ENCODE measurements around the gene ZNF169. TPM values are rescaled to one million over a fixed set of nuclear protein-coding genes. Genes with fewer than 3 reads are reported as not detected.
"Not testable (repeated sequence)": the region's sequence is repeated elsewhere in the genome, so short reads cannot be mapped to it uniquely, and the experiment has no call there.

ZNF169 gene
- total and polyA plus RNA-seq, 2 donors (not counting 1 experiment from before 2014, with no cell fraction given): 1.8 to 3.5 TPM

DNA sequence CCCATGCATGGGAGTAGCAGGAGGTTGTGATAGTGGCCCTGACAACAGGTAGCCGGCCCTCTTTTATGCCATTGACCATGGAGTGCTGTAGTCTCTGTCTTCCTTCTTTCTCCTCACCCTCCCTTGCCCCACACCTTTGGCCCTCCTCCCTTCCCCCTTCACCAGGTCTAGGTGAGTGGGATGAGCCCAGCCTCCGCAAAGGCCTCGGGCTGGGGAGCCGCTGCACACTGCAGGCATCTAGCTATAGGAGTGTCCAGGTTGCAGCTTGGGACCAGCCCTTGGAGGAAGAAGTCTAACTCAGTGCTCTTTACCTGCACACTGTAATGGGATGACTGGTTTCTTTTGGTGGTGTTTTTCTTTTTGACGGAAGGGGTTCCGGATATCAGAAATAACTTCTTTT is 81.7 kb downstream of the ZNF169 start:
- not testable (repeated sequence) for H3K27me3 ChIP-seq (ENCODE audit: control insufficient read depth, insufficient read depth, low read length); H4K20me1 ChIP-seq (ENCODE audit: control insufficient read depth, extremely low read depth, insufficient read depth, low read length); H3K4me2 ChIP-seq (ENCODE audit: extremely low read depth, insufficient read depth, low read length); H3K27ac ChIP-seq (ENCODE audit: insufficient read depth, low read length); H3K79me2 ChIP-seq (ENCODE audit: control insufficient read depth, insufficient read depth, low read length); H2AFZ ChIP-seq (ENCODE audit: low read length); DNase-seq (ENCODE audit: low read depth in 2 of 2); H3K36me3 ChIP-seq (ENCODE audit: control insufficient read depth, insufficient read depth, low read length); H3K4me1 ChIP-seq (ENCODE audit: control insufficient read depth, extremely low read depth, insufficient read depth, low read length); H3K4me3 ChIP-seq (replicated peaks in 1 of 4; ENCODE audit: control extremely low read depth in 1 of 4, insufficient read depth in 1 of 4, low read depth in 3 of 4, low read length in 4 of 4); H3K9ac ChIP-seq (ENCODE audit: insufficient read depth, low read length); H3K9me3 ChIP-seq (ENCODE audit: control insufficient read depth, insufficient read depth, low read depth, low read length)

DNA sequence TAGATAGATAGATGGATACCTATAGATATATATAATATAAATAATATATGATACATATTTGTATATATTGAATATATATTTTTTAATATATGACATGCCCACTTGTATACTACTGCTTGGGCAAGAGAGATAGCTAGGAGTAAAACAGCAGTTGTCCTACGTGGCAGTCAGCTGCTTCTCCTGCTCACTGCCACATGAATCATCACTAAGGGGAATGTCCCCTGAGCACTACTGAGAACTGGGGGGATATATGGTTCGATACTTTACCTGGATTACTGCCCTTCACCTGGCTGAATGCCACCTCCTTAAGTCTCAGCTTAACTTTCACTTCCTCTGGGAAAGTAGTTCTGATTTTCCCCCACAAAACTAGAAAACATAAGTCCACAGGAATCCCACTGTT is 82.6 kb downstream of the ZNF169 start:
- H3K27me3 ChIP-seq (ENCODE audit: control insufficient read depth, insufficient read depth, low read length); H3K4me1 ChIP-seq (ENCODE audit: control insufficient read depth, extremely low read depth, insufficient read depth, low read length); H3K36me3 ChIP-seq (ENCODE audit: control insufficient read depth, insufficient read depth, low read length); H3K4me2 ChIP-seq (ENCODE audit: extremely low read depth, insufficient read depth, low read length); H3K4me3 ChIP-seq (replicated peaks in 1 of 4; ENCODE audit: control extremely low read depth in 1 of 4, insufficient read depth in 1 of 4, low read depth in 3 of 4, low read length in 4 of 4); H3K9me3 ChIP-seq (ENCODE audit: control insufficient read depth, insufficient read depth, low read depth, low read length); H4K20me1 ChIP-seq (ENCODE audit: control insufficient read depth, extremely low read depth, insufficient read depth, low read length); H2AFZ ChIP-seq (ENCODE audit: low read length); H3K79me2 ChIP-seq (ENCODE audit: control insufficient read depth, insufficient read depth, low read length); H3K9ac ChIP-seq (ENCODE audit: insufficient read depth, low read length); H3K27ac ChIP-seq (ENCODE audit: insufficient read depth, low read length); DNase-seq (ENCODE audit: low read depth in 2 of 2): not testable (repeated sequence)

DNA sequence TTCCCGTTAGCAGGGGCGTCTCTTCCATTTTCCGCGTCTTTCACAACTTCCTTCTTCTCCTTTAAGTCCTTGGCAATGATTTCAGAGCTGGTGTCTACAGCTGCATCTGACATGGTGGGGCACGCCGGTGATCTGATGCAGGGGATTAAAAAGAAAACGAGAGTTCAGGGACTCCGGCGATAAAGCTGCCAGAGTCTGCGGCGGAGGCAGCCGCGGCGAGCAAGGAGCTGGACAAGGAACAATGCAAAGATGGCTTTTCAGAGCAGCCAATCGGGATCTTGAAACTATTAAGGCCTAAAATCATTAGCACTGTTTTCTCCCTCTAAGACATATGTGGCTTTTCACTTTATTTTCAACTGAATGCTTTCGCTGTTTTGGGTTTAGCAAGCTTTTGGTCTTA is 88.4 kb downstream of the ZNF169 start:
- not testable (repeated sequence) for H3K9ac ChIP-seq (ENCODE audit: insufficient read depth, low read length)

DNA sequence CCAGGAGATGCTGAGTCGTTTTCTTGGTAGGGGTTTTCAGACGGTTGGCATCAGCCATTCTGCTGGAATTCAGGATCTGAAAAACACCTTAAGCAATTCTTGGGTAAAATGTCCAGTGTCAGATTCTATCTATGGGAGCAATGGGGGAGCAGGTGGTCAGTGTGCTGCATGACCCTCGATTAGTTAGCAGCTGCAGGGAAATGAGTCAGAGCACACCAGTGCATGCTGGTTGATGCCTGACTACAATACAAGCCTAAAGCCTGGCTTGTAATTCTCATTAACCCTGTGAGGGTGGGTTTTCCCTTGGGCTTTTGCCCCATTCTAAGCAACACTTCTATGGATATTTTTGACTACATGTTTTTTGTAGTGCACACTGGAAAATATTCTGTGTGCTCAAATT is 89.7 kb downstream of the ZNF169 start:
- DNase-seq (ENCODE audit: low read depth in 2 of 2); H3K9ac ChIP-seq (ENCODE audit: insufficient read depth, low read length); H3K4me3 ChIP-seq (replicated peaks in 1 of 4; ENCODE audit: control extremely low read depth in 1 of 4, insufficient read depth in 1 of 4, low read depth in 3 of 4, low read length in 4 of 4); H3K27ac ChIP-seq (ENCODE audit: insufficient read depth, low read length); H3K4me1 ChIP-seq (ENCODE audit: control insufficient read depth, extremely low read depth, insufficient read depth, low read length); H2AFZ ChIP-seq (ENCODE audit: low read length); H3K36me3 ChIP-seq (ENCODE audit: control insufficient read depth, insufficient read depth, low read length); H4K20me1 ChIP-seq (ENCODE audit: control insufficient read depth, extremely low read depth, insufficient read depth, low read length); H3K9me3 ChIP-seq (ENCODE audit: control insufficient read depth, insufficient read depth, low read depth, low read length); H3K4me2 ChIP-seq (ENCODE audit: extremely low read depth, insufficient read depth, low read length); H3K79me2 ChIP-seq (ENCODE audit: control insufficient read depth, insufficient read depth, low read length); H3K27me3 ChIP-seq (ENCODE audit: control insufficient read depth, insufficient read depth, low read length): not testable (repeated sequence)

More for the DNA sequence above, 88.4 kb downstream of the ZNF169 start:
- H4K20me1 ChIP-seq (ENCODE audit: control insufficient read depth, extremely low read depth, insufficient read depth, low read length); DNase-seq (ENCODE audit: low read depth in 2 of 2); H3K36me3 ChIP-seq (ENCODE audit: control insufficient read depth, insufficient read depth, low read length); H3K4me3 ChIP-seq (replicated peaks in 1 of 4; ENCODE audit: control extremely low read depth in 1 of 4, insufficient read depth in 1 of 4, low read depth in 3 of 4, low read length in 4 of 4); H3K27me3 ChIP-seq (ENCODE audit: control insufficient read depth, insufficient read depth, low read length); H3K27ac ChIP-seq (ENCODE audit: insufficient read depth, low read length); H3K4me1 ChIP-seq (ENCODE audit: control insufficient read depth, extremely low read depth, insufficient read depth, low read length); H2AFZ ChIP-seq (ENCODE audit: low read length); H3K9me3 ChIP-seq (ENCODE audit: control insufficient read depth, insufficient read depth, low read depth, low read length); H3K4me2 ChIP-seq (ENCODE audit: extremely low read depth, insufficient read depth, low read length); H3K79me2 ChIP-seq (ENCODE audit: control insufficient read depth, insufficient read depth, low read length): not testable (repeated sequence)

Other genes with a start within 250 kb of the ZNF169 start
- gene PTPDC1, start 174.8 kb upstream of the ZNF169 start, total RNA-seq: 5.9 and 7.6 TPM in 2 replicates
- gene PTPDC1, start 174.8 kb upstream of the ZNF169 start, polyA plus RNA-seq: 3.8 and 4.4 TPM in 2 replicates
- not detected in 2 replicates for gene NUTM2F, start 69.3 kb downstream of the ZNF169 start, total RNA-seq
- gene NUTM2F, start 69.3 kb downstream of the ZNF169 start, polyA plus RNA-seq: not detected in 2 replicates